NB4 (cell line): ENCODE measurements around the gene GCH1.
"Not testable (repeated sequence)": the region's sequence is repeated elsewhere in the genome, so short reads cannot be mapped to it uniquely, and the experiment has no call there.

ENCODE experiments used
- DNase-seq: peaks from one replicate; pipeline ENCODE4 v3.0.0; 2010; ENCODE audit warnings: low read depth
- H3K4me3 ChIP-seq: one replicate; pipeline ENCODE4 v1.5.1; 2011; ENCODE audit warnings: mild to moderate bottlenecking, low read depth, low read length, moderate library complexity
- CTCF ChIP-seq: IDR thresholded peaks from one replicate; pipeline ENCODE4 v1.5.1; 2012; ENCODE audit warnings: low read depth, low read length
- MAX ChIP-seq: IDR thresholded peaks from 2 replicates; pipeline ENCODE4 v1.6.1; 2011; ENCODE audit warnings: low read depth, low read length
- MYC ChIP-seq: IDR thresholded peaks from 2 replicates; pipeline ENCODE4 v1.6.1; 2011; ENCODE audit warnings: low read depth, low read length
- POLR2A ChIP-seq: IDR thresholded peaks from 2 replicates; pipeline ENCODE4 v1.6.1; 2011; ENCODE audit warnings: mild to moderate bottlenecking; ENCODE audit not compliant: insufficient read length; ENCODE audit errors: extremely low read depth

GCH1 gene

GRCh38 chr14:54803926-54804537 lies 98.6 kb downstream of the GCH1 start:
- no peak overlapping the region for H3K4me3 ChIP-seq
- no peak for TF ChIP-seq MAX
- no peak for TF ChIP-seq CTCF
- no peak for TF ChIP-seq POLR2A
- TF ChIP-seq MYC, result no peak
- peak; percentile 8 for DNase-seq

- H3K4me3 ChIP-seq, result no peak overlapping the region
- no peak for DNase-seq
- no peak for TF ChIP-seq CTCF
Measured at GRCh38 chr14:54803396-54803795, 99.2 kb downstream of the GCH1 start.

GRCh38 chr14:54801482-54801881 lies 101.1 kb downstream of the GCH1 start:
- not testable (repeated sequence) for DNase-seq, H3K4me3 ChIP-seq

GRCh38 chr14:54798465-54799124 lies 104.0 kb downstream of the GCH1 start:
- no peak for DNase-seq
- no peak for TF ChIP-seq CTCF
- no peak for TF ChIP-seq POLR2A
- no peak for TF ChIP-seq MYC
- TF ChIP-seq MAX, result no peak
- H3K4me3 ChIP-seq, result no peak overlapping the region

- DNase-seq, result no peak
- no peak for TF ChIP-seq MAX
- no peak overlapping the region for H3K4me3 ChIP-seq
Measured at GRCh38 chr14:54797986-54798385, 104.6 kb downstream of the GCH1 start.

GRCh38 chr14:54797556-54797955 lies 105.1 kb downstream of the GCH1 start:
- no peak for TF ChIP-seq CTCF
- no peak for TF ChIP-seq POLR2A
- no peak for TF ChIP-seq MYC
- TF ChIP-seq MAX, result no peak
- no peak for DNase-seq

GRCh38 chr14:54796961-54797360 lies 105.7 kb downstream of the GCH1 start:
- no peak for DNase-seq
- H3K4me3 ChIP-seq, result no peak overlapping the region
- TF ChIP-seq MAX, result no peak
- TF ChIP-seq POLR2A, result no peak
- TF ChIP-seq MYC, result no peak
- TF ChIP-seq CTCF, result no peak

More at GRCh38 chr14:54797556-54797955, 105.1 kb downstream of the GCH1 start:
- H3K4me3 ChIP-seq, result no peak overlapping the region
